Esophagus (tissue), 2 donors: ENCODE results near the gene CMSS1. TPM values are rescaled to one million over a fixed set of nuclear protein-coding genes. Genes with fewer than 3 reads are reported as not detected.
"Not testable (repeated sequence)": the region's sequence is repeated elsewhere in the genome, so short reads cannot be mapped to it uniquely, and the experiment has no call there.

Source experiments
- H3K27ac ChIP-seq, 2 donors: one replicate each; pipeline ENCODE4 v1.5.1; 2013; ENCODE audit warnings: low read depth in 2 of 2, mild to moderate bottlenecking in 2 of 2, inconsistent platforms in 1 of 2, low read length in 1 of 2, moderate library complexity in 1 of 2
- H3K27me3 ChIP-seq, 2 donors: one replicate each; pipeline ENCODE4 v1.6.1; 2013; ENCODE audit warnings: low read length in 2 of 2, control low read depth in 1 of 2, mild to moderate bottlenecking in 1 of 2; ENCODE audit not compliant: insufficient read depth in 2 of 2, control insufficient read depth in 1 of 2
- H3K36me3 ChIP-seq, 2 donors: one replicate each; pipeline ENCODE4 v1.6.1; 2013; ENCODE audit warnings: low read length in 1 of 2; ENCODE audit not compliant: control insufficient read depth in 2 of 2, insufficient read depth in 2 of 2
- H3K4me1 ChIP-seq, 2 donors: one replicate each; pipeline ENCODE4 v1.6.1; 2013; ENCODE audit warnings: low read length in 1 of 2; ENCODE audit not compliant: control insufficient read depth in 2 of 2, insufficient read depth in 2 of 2
- H3K4me3 ChIP-seq, 2 donors: one replicate each; pipeline ENCODE4 v1.5.1; 2013; ENCODE audit warnings: low read length in 2 of 2, mild to moderate bottlenecking in 2 of 2, low read depth in 1 of 2, moderate library complexity in 1 of 2
- H3K9me3 ChIP-seq, 2 donors: one replicate each; pipeline ENCODE4 v1.6.1; 2013; ENCODE audit warnings: mild to moderate bottlenecking in 2 of 2, low read depth in 1 of 2, low read length in 1 of 2, moderate library complexity in 1 of 2; ENCODE audit not compliant: control insufficient read depth in 2 of 2, insufficient read depth in 1 of 2
- WGBS, 2 donors: extraction: QIAGEN DNeasy Blood & Tissue Kit; methylation state at CpG; one replicate each; pipeline ENCODE4 v1.1.7; 2013; 5-methylcytosine and 5-hydroxymethylcytosine counted together
- polyA plus RNA-seq, 2 donors: library from polyadenylated mRNA; stranded (reverse); fragments of 200-250 nt; gene quantifications; one replicate each; pipeline ENCODE4 v1.2.3, GENCODE V29; 2013
- donor health status: healthy with polysubstance abuse.
- donor health status: Bipolar disorder and iron deficiency.

CMSS1 gene
- polyA plus RNA-seq, 2 donors = 15.5 to 17.9 TPM

- H3K9me3 ChIP-seq = no peaks in the 10 kb centered on the region
- H3K27ac ChIP-seq = no peak overlapping the region
- H3K27me3 ChIP-seq = no peaks in the 10 kb centered on the region
- H3K4me3 ChIP-seq = no peak overlapping the region
- H3K36me3 ChIP-seq = no peaks in the 10 kb centered on the region
- no peaks in the 10 kb centered on the region for H3K4me1 ChIP-seq
Observed at GRCh38 chr3:100090669-100091005, 273.0 kb downstream of the CMSS1 start.

- no peaks in the 10 kb centered on the region for H3K9me3 ChIP-seq
- no peak overlapping the region for H3K4me3 ChIP-seq
- no peaks in the 10 kb centered on the region for H3K4me1 ChIP-seq
- H3K27ac ChIP-seq = no peak overlapping the region
- H3K36me3 ChIP-seq = no peaks in the 10 kb centered on the region
- H3K27me3 ChIP-seq = no peaks in the 10 kb centered on the region
- 94 to 97% methylated on average over 1 of the region's 1 CpG for WGBS, 2 donors
Observed at GRCh38 chr3:100093831-100094230, 276.2 kb downstream of the CMSS1 start.

- H3K27me3 ChIP-seq, H3K4me1 ChIP-seq, H3K27ac ChIP-seq, H3K4me3 ChIP-seq, H3K36me3 ChIP-seq, H3K9me3 ChIP-seq: not testable (repeated sequence)
- 96 to 100% methylated on average over 1 of the region's 1 CpG for WGBS, 2 donors
Observed at GRCh38 chr3:100096286-100096685, 278.6 kb downstream of the CMSS1 start.

- no peaks in the 10 kb centered on the region for H3K27me3 ChIP-seq
- H3K27ac ChIP-seq = no peak overlapping the region
- H3K36me3 ChIP-seq = no peaks in the 10 kb centered on the region
- WGBS, 2 donors = 94 to 98% methylated on average over 2 of the region's 2 CpGs
- no peaks in the 10 kb centered on the region for H3K9me3 ChIP-seq
- no peaks in the 10 kb centered on the region for H3K4me1 ChIP-seq
- H3K4me3 ChIP-seq = no peak overlapping the region
Observed at GRCh38 chr3:100096866-100097265, 279.2 kb downstream of the CMSS1 start.

- Histone ChIP-seq H3K27ac (peak overlapping the region in 1 of 2 donors; percentile 42), H3K4me3 (no peak overlapping the region), H3K27me3 (no peaks in the 10 kb centered on the region), H3K4me1 (no peaks in the 10 kb centered on the region), H3K9me3 (no peaks in the 10 kb centered on the region), H3K36me3 (no peaks in the 10 kb centered on the region)
- 55 to 63% methylated on average over 6 of the region's 6 CpGs for WGBS, 2 donors
Observed at GRCh38 chr3:100097919-100098783, 280.5 kb downstream of the CMSS1 start.

- H3K4me3 ChIP-seq = no peak overlapping the region
- no peaks in the 10 kb centered on the region for H3K27me3 ChIP-seq
- H3K27ac ChIP-seq = no peak overlapping the region
- no peaks in the 10 kb centered on the region for H3K36me3 ChIP-seq
- no peaks in the 10 kb centered on the region for H3K9me3 ChIP-seq
- H3K4me1 ChIP-seq = no peaks in the 10 kb centered on the region
Observed at GRCh38 chr3:100098784-100099070, 281.1 kb downstream of the CMSS1 start.

- Histone ChIP-seq H3K4me1 (peaks cover 2 to 3% of the 10 kb centered on the region in 2 donors), H3K27me3 (no peaks in the 10 kb centered on the region), H3K4me3 (no peak overlapping the region), H3K36me3 (no peaks in the 10 kb centered on the region), H3K9me3 (no peaks in the 10 kb centered on the region), H3K27ac (no peak overlapping the region)
- 66 to 76% methylated on average over 2 of the region's 2 CpGs for WGBS, 2 donors
Observed at GRCh38 chr3:100099621-100100020, 282.0 kb downstream of the CMSS1 start.

GRCh38 chr3:100100425-100100824, 282.8 kb downstream of the CMSS1 start:
- Histone ChIP-seq H3K36me3 (no peaks in the 10 kb centered on the region), H3K4me3 (no peak overlapping the region), H3K27me3 (no peaks in the 10 kb centered on the region), H3K4me1 (peaks cover 2 to 3% of the 10 kb centered on the region in 2 donors), H3K27ac (no peak overlapping the region), H3K9me3 (no peaks in the 10 kb centered on the region)
- 98 to 99% methylated on average over 2 of the region's 2 CpGs for WGBS, 2 donors

- no peaks in the 10 kb centered on the region for H3K9me3 ChIP-seq
- no peaks in the 10 kb centered on the region for H3K36me3 ChIP-seq
- no peaks in the 10 kb centered on the region for H3K27me3 ChIP-seq
- 89 to 92% methylated on average over 1 of the region's 1 CpG for WGBS, 2 donors
- peaks cover 2 to 5% of the 10 kb centered on the region in 2 donors for H3K4me1 ChIP-seq
- H3K4me3 ChIP-seq = no peak overlapping the region
- no peak overlapping the region for H3K27ac ChIP-seq
Observed at GRCh38 chr3:100102757-100103156, 285.1 kb downstream of the CMSS1 start.
